Measurements from ENCODE around the gene POLR3GL. TPM values are rescaled to one million over a fixed set of nuclear protein-coding genes. Genes with fewer than 3 reads are reported as not detected.

Gene POLR3GL
- total RNA-seq, 1 experiment from 2014 or later = 9.9 TPM

- Mint-ChIP-seq H3K4me3 (ENCODE audit: low read depth, unreplicated experiment) (no peak overlapping the region), H3K9me3 (ENCODE audit: low read depth, unreplicated experiment) (no peaks in the 10 kb centered on the region), H3K27ac (ENCODE audit: unreplicated experiment) (no peak overlapping the region), H3K36me3 (ENCODE audit: insufficient read depth, unreplicated experiment) (no peaks in the 10 kb centered on the region), H3K4me1 (ENCODE audit: low read depth, unreplicated experiment) (no peaks in the 10 kb centered on the region), H3K27me3 (ENCODE audit: unreplicated experiment) (no peaks in the 10 kb centered on the region)
- DNase-seq = no peak
- no TSS peak for BruUV-seq (replicated peaks)
- CTCF ChIA-PET = interaction anchor here (0.7 to 1.4 kb wide), 3 partner anchors 14 to 224 kb away, joined by 3 to 4 read pairs (median 4); partner anchors contain the start of gene LIX1L
- TF ChIP-seq, protein P1, sequence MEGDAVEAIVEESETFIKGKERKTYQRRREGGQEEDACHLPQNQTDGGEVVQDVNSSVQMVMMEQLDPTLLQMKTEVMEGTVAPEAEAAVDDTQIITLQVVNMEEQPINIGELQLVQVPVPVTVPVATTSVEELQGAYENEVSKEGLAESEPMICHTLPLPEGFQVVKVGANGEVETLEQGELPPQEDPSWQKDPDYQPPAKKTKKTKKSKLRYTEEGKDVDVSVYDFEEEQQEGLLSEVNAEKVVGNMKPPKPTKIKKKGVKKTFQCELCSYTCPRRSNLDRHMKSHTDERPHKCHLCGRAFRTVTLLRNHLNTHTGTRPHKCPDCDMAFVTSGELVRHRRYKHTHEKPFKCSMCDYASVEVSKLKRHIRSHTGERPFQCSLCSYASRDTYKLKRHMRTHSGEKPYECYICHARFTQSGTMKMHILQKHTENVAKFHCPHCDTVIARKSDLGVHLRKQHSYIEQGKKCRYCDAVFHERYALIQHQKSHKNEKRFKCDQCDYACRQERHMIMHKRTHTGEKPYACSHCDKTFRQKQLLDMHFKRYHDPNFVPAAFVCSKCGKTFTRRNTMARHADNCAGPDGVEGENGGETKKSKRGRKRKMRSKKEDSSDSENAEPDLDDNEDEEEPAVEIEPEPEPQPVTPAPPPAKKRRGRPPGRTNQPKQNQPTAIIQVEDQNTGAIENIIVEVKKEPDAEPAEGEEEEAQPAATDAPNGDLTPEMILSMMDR (IDR thresholded peaks at IDR 0.05; ENCODE audit: unreplicated experiment) = no peak
- intact Hi-C loops (cut with micrococcal nuclease; ENCODE audit: unreplicated experiment) = no loop called here
Observed at GRCh38 chr1:145944532-145944931, 20.0 kb upstream of the POLR3GL start.

DNA sequence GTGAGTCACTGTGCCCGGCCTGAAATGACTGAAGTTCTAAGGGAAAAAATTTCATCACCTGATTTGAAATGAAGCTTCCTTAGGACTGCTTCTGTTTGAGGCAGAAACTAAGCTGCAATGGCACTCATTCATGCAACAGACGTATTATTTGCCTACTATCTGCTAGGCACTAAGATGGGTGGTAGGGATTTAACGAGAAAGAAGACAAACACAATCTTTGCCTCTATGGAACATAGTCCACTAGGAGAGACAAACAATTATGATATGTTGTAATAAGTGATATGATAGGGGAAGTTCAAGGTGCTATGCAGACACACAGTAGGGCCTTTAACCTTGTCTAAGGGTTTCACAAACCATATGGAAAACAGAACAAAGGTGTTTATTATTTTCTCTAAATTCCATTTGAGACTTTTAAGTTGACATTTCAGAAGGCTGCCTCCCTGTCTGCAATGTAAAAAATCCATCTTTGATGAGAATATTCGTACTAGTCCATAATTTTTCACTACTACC lies 18.0 kb upstream of the POLR3GL start:
- TF ChIP-seq, protein P1 (IDR thresholded peaks at IDR 0.05; ENCODE audit: unreplicated experiment) = no peak
- Mint-ChIP-seq H3K4me1 (ENCODE audit: low read depth, unreplicated experiment) (no peaks in the 10 kb centered on the region), H3K4me3 (ENCODE audit: low read depth, unreplicated experiment) (no peak overlapping the region), H3K27me3 (ENCODE audit: unreplicated experiment) (no peaks in the 10 kb centered on the region), H3K27ac (ENCODE audit: unreplicated experiment) (no peak overlapping the region), H3K36me3 (ENCODE audit: insufficient read depth, unreplicated experiment) (no peaks in the 10 kb centered on the region), H3K9me3 (ENCODE audit: low read depth, unreplicated experiment) (no peaks in the 10 kb centered on the region)
- CTCF ChIA-PET = no interaction called here
- BruUV-seq (replicated peaks) = no TSS peak
- intact Hi-C loops (cut with micrococcal nuclease; ENCODE audit: unreplicated experiment) = no loop called here
- DNase-seq = no peak

DNA sequence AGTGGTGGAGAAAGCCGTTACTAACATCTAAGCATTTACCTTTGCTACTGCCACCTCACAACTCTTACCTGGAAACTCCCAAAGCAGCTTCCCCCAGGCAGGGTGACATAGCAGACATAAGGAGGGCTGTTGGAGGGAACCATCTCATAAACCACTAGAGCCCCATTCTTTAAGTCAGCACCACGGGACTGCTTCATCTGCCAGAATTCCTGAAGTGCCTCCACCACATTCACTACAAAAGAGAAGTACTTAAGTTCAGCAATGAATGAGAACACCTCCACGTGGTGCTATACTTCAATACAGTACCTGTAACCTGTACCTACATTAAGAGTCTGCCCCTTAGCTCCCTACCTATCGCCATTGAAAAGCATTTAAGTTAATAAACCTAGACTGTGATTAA lies 16.9 kb upstream of the POLR3GL start:
- Mint-ChIP-seq H3K9me3 (ENCODE audit: low read depth, unreplicated experiment) (no peaks in the 10 kb centered on the region), H3K27me3 (ENCODE audit: unreplicated experiment) (no peaks in the 10 kb centered on the region), H3K4me1 (ENCODE audit: low read depth, unreplicated experiment) (no peaks in the 10 kb centered on the region), H3K36me3 (ENCODE audit: insufficient read depth, unreplicated experiment) (no peaks in the 10 kb centered on the region), H3K4me3 (ENCODE audit: low read depth, unreplicated experiment) (no peak overlapping the region), H3K27ac (ENCODE audit: unreplicated experiment) (no peak overlapping the region)
- BruUV-seq (replicated peaks) = no TSS peak
- no peak for DNase-seq
- TF ChIP-seq, protein P1 (IDR thresholded peaks at IDR 0.05; ENCODE audit: unreplicated experiment) = no peak
- CTCF ChIA-PET = no interaction called here
- intact Hi-C loops (cut with micrococcal nuclease; ENCODE audit: unreplicated experiment) = no loop called here

DNA sequence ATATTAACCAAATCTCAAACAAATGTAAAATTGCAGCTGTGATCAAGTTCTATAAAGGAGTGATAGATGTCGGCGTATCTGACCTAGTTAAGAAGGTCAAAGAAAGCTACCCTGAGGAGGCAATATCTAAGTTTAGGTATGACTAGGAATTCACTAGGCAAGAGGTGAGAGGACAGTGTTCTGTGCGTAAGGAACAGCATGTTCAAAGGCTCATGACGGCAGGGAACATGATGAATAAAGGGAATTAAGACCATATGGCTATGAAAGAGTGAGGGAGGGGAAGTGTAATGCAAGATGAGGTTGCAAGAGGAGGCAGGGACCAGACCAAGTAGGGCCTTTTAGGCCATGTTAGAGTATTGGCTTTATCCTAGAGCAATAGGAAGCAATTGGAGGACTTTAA lies 15.3 kb upstream of the POLR3GL start:
- Mint-ChIP-seq H3K9me3 (ENCODE audit: low read depth, unreplicated experiment) (no peaks in the 10 kb centered on the region), H3K4me1 (ENCODE audit: low read depth, unreplicated experiment) (no peaks in the 10 kb centered on the region), H3K4me3 (ENCODE audit: low read depth, unreplicated experiment) (no peak overlapping the region), H3K27ac (ENCODE audit: unreplicated experiment) (no peak overlapping the region), H3K27me3 (ENCODE audit: unreplicated experiment) (peaks cover 5% of the 10 kb centered on the region), H3K36me3 (ENCODE audit: insufficient read depth, unreplicated experiment) (no peaks in the 10 kb centered on the region)
- no peak for DNase-seq
- TF ChIP-seq, protein P1 (IDR thresholded peaks at IDR 0.05; ENCODE audit: unreplicated experiment) = no peak
- no TSS peak for BruUV-seq (replicated peaks)
- CTCF ChIA-PET = no interaction called here
- intact Hi-C loops (cut with micrococcal nuclease; ENCODE audit: unreplicated experiment) = no loop called here
